GM18870 (cell line): Measurements from ENCODE around the gene CDK11A.
A peak's percentile ranks its signal among the peaks of the same experiment; 100 is the strongest.
"Not testable (repeated sequence)": the region's sequence is repeated elsewhere in the genome, so short reads cannot be mapped to it uniquely, and the experiment has no call there.

Experiments used
- ATAC-seq: cut with Tn5 transposase; IDR thresholded peaks from one replicate; pipeline ENCODE4 v1.9.1; 2021; ENCODE audit warnings: moderate library complexity; ENCODE audit not compliant: unreplicated experiment

CDK11A gene

DNA sequence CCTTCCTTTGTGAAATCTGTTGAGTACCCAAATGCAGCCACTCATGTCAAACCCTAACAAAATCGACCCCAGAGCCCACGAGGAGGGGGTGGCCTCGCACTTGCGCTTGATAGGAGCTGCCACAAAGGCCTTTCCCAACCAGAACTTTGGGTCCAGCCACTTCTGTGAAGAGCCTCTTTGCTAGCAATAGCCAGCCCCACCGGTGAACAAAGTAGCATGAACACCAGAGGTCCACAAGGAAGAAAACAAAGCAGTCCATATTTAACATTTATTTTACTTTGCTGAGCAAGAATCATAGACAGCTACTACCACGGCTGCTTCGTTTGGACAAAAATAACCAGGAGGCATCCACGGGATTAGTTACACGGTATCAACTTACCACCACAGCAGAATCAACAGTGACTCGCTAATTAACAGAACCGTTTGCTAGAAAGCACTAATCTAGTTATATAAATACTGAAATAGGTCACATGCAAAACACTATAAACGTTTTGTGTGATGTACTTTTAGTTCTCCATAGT is 3.0 kb upstream of the CDK11A start:
- ATAC-seq = not testable (repeated sequence)

DNA sequence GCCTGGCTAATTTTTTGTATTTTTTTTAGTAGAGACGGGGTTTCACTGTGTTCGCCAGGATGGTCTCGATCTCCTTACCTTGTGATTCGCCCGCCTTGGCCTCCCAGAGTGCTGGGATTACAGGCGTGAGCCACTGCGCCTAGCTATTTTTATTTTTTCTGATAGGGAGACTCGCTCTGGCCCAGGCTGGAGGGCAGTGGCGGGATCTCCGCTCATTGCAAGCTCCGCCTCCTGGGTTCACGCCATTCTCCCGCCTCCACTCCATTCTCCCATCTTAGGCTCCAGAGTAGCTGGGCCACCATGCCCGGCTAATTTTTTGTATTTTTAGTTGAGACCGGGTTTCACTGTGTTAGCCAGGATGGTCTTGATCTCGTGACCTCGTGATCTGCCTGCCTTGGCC is 1.9 kb upstream of the CDK11A start:
- not testable (repeated sequence) for ATAC-seq

GRCh38 chr1:1721201-1721600 is 3.0 kb downstream of the CDK11A start:
- no peak for ATAC-seq

- ATAC-seq = not testable (repeated sequence)
Observed at GRCh38 chr1:1715109-1715883, 8.9 kb downstream of the CDK11A start.

- not testable (repeated sequence) for ATAC-seq
Observed at GRCh38 chr1:1707897-1708296, 16.3 kb downstream of the CDK11A start.

GRCh38 chr1:1707241-1707640 is 16.9 kb downstream of the CDK11A start:
- not testable (repeated sequence) for ATAC-seq

GRCh38 chr1:1705623-1706022 is 18.5 kb downstream of the CDK11A start:
- ATAC-seq = not testable (repeated sequence)

GRCh38 chr1:1704284-1704957 is 19.7 kb downstream of the CDK11A start:
- not testable (repeated sequence) for ATAC-seq

DNA sequence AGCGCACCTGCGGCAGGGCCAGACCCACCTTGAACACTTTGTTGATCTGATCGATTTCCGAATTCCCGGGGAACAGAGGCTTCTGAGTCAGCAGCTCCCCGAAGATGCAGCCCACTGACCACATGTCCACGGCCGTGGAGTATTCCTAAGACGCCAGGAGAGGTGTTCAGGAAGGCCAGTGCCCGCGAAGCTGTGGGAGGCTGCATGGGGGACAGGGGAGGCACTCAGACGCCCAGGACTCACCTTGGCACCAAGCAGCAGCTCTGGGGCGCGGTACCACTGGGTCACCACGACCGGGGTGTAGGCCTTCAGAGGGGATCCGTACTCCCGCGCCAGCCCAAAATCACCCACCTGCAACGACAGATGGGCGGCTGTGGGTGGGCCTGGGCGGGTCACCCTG is 20.4 kb downstream of the CDK11A start:
- ATAC-seq = no peak

DNA sequence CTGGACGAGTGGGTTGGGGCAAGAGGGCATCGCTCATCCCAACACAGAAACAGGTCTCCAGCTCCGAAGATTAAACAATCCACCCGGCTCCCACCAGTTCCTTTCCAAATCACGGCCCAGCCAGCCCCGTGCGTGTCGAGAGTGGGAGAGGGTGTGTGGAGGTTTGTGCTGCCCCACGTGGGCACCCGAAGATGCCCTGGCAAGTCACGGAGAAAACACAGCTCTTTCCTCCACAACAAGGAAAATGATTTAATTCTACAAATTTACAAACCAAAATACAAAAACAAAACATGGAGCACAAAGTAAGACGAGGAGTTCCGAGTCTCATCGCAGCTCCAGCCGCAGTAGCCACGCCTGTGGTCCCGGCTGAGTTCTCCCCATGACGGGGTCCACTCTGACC is 21.7 kb downstream of the CDK11A start:
- ATAC-seq = not testable (repeated sequence)

- not testable (repeated sequence) for ATAC-seq
Observed at GRCh38 chr1:1700557-1700956, 23.6 kb downstream of the CDK11A start.

- not testable (repeated sequence) for ATAC-seq
Observed at GRCh38 chr1:1700067-1700466, 24.1 kb downstream of the CDK11A start.

DNA sequence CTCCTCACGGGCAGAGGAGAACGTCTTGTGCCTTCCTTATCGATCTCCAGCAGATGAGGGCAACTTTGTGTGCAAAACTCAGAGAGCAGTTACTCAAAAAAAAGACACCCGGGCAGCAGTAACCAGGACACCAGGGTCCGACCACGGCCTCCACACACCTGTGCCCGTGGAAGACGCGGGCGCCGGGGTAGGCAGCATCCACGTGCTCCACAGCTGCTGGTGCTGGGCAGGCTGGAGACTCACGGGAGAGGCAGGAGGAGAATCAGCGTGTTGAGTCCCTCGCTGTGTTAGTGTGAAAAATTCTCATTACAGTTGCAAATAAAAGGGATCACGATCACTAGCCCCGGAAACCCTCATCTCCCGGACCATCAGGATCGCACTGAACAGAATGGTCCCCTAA is 25.1 kb downstream of the CDK11A start:
- ATAC-seq = not testable (repeated sequence)

DNA sequence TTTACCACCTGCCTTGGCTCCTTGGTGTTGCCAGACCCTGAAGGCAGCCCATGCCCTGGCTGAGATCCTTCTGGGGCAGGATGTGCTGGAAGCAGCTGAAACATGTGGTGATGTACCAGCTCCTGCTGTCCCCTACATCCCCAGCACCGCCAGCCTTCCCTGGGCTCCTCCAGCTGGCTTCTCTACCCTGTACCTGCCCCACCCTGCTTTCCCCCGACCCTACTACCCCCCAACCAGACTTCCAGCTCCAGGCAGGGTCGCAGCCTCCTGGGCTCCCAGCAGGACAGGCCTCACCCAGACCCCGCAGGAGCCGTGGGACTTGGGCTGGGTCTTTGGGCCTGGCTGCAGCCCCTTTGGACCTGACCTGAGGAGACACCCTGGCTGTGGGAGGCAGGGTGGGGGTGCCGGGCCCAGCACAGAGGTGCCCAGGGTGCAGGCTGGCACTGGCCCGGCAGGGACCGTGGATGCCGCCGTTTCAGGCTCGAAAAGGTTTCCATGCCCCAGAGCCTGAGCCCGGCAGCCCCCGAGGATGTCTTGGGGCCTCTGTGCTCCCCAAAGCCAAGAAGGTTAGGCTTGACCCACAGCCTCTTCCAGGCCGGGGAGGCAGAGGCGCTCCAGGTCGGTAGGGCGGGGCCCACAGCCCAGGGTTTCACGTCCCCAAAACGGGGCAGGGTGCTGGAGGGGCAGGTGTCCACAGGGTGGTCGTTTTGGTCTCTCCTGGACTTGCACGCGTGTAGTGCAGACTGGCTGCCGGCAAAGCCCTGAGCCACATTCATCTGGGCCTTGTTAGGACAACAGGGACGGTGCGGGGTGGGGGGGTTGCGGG is 26.6 kb downstream of the CDK11A start:
- not testable (repeated sequence) for ATAC-seq

GRCh38 chr1:1696431-1697357 is 27.5 kb downstream of the CDK11A start:
- not testable (repeated sequence) for ATAC-seq

DNA sequence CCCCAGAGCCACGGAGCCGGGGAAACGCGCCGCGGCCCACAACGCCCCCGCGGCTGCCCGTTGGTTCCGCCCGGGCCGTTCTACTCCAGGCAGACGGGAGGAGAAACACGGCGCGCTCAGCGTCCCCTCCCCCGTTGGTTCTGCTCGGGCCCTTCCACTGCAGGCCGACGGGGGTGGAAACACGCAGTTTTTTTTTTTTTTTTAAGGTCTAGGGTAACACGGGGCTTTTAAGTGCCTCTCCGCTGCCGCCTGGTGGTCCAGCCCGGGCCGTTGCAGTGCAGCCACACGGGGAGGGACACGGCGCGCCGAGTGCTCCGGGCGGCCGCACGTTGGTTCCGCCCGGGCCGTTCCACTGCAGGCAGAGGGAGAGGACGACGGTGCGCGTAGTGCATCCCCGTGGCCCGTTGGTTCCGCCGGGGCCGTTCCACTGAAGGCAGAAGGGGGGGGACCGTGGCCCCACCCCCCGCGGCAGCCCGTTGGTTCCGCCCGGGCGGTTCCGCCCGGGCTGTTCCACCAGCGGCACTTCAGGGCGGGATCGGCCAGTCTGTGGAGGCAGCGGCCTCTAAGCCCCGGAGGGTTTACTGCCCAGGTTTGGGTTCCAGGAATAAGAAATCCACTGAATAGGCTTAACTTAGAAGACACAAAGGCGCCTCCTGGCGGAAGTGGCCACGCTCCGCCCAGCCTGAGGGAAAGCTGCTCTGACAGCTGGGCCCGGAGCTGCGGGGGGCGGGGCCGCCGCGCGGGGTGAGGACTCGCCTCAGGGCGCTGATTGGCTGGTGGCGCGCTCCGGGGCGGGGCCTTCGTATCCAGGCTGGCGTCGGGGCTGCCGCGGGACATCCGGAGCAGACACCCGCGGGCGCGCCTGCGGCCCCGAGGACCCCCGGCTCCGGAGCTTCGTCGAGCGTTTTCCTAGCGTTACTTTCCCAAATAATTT is 31.2 kb downstream of the CDK11A start, which contains the start of gene SLC35E2B:
Gene SLC35E2B, minus strand, starts transcription at position 82 of the 934 bp plus-strand sequence. CDS start 16,096 bp downstream, outside the sequence.
- peak; percentile 76 for ATAC-seq

- ATAC-seq = not testable (repeated sequence)
Observed at GRCh38 chr1:1692324-1692713, 31.8 kb downstream of the CDK11A start.

DNA sequence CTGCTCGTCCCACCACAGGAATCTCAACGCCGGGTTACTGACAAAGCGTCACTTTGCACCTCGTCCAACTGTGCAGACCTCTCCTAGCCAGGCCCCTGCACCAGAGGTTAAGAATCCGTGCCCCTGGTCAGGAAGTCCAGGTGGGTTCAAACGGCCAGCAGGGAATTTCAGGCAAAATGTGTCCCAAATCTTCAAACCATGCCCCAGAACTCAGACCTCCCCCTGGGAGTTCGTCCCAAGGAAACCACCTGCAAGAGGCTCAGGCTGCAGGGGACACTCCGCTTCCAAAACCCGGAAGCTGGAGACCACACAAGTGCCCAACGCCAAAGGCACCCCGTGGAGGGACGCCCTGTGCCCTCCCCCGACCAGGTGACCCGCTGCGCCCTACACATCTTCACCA is 32.7 kb downstream of the CDK11A start:
- not testable (repeated sequence) for ATAC-seq

GRCh38 chr1:1689526-1689925 is 34.6 kb downstream of the CDK11A start:
- not testable (repeated sequence) for ATAC-seq
